Hematopoietic multipotent progenitor cell treated with erythropoietin and hydrocortisone succinate and interleukin-3 and kit ligand, for 4 days (in vitro differentiated cells): Measurements from ENCODE around the gene LMNB1.
"Not testable (repeated sequence)": the region's sequence is repeated elsewhere in the genome, so short reads cannot be mapped to it uniquely, and the experiment has no call there.

Experiments
- DNase-seq: peaks from one replicate; pipeline ENCODE4 v3.0.0-alpha.2; 2015

Gene LMNB1, protein sequence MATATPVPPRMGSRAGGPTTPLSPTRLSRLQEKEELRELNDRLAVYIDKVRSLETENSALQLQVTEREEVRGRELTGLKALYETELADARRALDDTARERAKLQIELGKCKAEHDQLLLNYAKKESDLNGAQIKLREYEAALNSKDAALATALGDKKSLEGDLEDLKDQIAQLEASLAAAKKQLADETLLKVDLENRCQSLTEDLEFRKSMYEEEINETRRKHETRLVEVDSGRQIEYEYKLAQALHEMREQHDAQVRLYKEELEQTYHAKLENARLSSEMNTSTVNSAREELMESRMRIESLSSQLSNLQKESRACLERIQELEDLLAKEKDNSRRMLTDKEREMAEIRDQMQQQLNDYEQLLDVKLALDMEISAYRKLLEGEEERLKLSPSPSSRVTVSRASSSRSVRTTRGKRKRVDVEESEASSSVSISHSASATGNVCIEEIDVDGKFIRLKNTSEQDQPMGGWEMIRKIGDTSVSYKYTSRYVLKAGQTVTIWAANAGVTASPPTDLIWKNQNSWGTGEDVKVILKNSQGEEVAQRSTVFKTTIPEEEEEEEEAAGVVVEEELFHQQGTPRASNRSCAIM

DNA sequence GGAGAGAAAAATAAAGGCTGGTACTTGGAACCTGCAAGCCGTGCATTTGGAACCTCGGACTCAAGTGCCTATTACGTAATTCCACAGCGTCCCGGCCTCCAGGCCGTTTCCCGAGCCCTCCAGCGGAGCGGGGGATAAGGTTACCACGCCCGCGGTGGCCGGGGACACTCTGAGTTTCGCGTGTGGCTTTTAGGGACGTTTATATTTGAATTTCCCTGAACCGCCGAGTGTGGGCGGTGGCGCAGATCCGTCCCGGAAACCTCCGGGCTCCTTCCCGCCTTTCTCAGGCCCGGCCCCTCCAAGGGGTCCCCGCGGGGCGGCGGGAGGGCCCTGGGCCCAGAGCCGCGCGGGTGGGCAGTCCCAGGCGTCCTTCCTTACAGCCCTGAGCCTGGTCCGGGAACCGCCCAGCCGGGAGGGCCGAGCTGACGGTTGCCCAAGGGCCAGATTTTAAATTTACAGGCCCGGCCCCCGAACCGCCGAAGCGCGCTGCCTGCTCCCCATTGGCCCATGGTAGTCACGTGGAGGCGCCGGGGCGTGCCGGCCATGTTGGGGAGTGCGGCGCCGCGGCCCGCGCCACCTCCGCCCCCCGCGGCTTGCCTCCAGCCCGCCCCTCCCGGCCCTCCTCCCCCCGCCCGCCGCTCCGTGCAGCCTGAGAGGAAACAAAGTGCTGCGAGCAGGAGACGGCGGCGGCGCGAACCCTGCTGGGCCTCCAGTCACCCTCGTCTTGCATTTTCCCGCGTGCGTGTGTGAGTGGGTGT is at the start of gene LMNB1:
LMNB1 (plus strand) TSS at position 638 of the 758 bp plus-strand sequence. CDS start 373 bp downstream, outside the sequence.
- DNase-seq: peak; percentile 98

DNA sequence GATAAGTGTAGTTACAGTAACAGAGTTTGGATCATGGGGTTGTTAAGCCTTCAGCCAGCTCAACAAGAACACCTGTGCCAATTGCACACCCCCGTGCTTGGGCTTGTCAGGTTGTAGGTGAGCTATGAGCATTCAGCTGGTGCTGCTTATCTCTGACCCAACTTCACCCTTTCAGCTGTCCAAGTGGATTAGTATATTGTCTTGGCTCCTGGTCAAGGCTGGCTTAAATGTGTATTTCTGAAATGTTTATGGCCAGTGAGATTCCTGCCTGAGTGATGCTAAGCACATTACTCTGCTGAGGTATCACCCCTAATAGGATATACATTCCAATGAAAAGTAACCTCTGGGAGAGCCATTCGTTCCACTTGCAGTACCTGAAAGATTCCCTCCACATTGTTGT is 44.2 kb upstream of the LMNB1 start:
- DNase-seq: no peak

DNA sequence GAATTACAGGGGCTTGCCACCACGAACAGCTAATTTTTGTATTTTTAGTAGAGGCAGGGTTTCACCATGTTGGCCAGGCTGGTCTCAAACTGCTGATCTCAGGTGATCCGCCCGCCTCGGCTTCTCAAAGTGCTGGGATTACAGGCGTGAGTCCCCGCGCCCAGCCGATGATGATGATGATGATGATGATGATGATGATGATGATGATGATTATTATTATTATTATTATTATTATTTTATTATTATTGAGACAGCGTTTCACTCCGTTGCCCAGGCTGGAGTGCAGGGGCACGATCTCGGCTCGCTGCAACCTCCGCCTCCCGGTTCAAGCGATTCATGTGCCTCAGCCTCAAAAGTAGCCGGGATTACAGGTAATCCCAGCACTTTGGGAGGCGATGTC is 42.4 kb upstream of the LMNB1 start:
- DNase-seq: not testable (repeated sequence)

DNA sequence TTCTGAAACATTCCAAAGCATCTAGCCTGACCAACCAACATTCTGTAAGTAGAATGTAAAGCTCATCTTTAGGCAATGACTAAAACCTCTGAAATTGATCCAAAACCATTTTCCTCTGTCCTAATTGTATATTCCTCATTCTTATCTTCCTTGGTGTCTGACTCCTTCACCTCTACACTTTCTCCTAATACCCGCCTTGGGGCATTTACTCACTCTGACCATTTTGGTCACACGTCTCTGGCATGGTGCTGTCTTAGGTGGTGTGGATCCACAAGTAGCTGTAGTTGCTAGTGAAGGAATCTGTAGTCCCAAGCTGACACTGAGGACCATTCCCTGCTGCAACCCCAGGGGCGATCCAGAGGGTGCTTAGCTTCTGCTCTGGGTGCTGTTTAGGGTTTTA is 40.8 kb upstream of the LMNB1 start:
- DNase-seq: no peak

DNA sequence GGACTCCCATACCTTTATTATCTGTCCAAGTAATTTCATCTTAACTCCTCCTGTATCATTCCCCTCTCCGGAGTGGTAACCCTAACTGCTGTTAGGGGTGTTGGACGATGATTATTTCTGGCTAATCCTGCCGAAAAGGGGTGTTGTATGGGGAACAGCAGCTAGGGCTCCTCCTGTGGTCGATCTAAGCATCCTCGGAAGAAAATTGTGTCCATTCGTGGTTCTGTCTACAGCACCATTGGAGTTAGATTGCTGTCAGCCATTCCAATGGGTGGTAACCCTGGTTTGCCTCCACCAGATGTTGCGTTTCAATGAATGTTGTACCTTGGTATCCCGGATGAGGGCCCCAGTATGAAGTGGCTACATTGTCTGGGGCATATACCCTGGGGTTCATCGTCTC is 35.6 kb upstream of the LMNB1 start:
- DNase-seq: no peak

DNA sequence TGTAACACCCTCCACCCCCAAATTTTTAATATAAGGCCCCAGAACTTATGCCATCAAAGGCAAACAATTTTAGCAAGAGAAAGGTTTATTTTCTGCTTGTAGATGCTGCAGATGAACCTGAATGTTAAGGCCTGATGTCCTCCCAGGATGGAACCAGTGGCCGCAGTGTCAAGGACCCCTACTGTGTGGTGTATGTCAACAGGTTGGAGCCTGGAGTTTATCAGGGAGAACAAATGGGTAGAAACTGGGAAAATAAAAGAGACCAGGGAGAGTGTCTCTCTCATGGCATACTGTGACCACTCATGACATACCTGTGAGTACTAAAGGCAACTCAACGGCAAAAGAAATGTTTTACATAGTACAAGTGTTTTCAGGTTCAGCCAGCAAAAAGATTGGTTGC is 34.5 kb upstream of the LMNB1 start:
- DNase-seq: no peak

DNA sequence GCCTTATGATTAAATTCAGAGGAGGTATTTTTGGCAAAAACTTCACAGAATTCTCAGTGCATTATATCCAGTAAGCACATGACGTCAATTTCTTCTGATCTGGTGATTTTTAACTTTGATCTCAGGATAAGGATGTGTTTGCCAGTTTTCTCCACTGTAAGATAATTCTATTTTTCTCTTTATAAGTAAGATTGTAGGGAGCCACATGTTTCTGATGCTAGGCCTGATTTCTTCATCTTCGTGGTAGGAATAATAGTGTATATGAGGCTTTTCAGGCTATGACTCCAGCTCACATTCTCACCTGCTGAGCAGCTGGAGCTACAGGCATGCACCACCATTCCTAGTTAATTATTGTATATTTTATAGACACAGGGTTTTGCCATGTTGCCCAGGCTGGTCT is 32.1 kb upstream of the LMNB1 start:
- no peak for DNase-seq

DNA sequence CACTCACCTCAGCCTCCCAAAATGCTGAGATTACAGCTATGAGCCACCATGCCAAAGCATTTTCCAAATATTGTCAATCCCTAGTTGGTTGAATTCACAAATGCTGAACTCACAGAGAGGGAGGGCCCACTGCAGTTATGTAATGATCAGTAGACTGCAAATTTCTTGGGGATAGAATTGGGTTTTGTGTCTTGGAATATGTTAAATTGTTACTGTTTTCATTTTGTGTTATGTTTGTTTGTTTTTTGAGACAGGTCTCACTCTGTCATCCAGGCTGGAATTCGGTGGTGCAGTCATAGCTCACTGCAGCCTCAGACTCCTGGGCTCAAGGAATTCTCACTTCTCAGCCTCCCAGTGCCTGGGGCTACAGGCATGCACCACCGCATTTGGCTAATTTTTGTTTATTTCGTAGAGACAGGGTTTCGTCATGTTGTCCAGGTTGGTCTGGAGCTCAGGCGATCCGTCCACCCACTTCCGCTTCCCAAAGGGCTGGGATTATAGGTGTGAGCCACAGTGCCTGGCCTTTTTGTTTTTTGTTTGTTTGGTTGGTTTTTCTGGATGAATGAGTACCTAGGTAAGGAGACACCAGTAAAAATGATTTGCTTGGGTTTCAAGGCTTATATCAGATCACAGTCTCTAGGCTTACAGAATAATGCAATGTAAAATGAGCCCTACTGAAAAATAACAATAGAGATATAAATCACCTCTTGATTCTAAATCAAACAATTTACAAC is 31.5 kb upstream of the LMNB1 start:
- DNase-seq: no peak

DNA sequence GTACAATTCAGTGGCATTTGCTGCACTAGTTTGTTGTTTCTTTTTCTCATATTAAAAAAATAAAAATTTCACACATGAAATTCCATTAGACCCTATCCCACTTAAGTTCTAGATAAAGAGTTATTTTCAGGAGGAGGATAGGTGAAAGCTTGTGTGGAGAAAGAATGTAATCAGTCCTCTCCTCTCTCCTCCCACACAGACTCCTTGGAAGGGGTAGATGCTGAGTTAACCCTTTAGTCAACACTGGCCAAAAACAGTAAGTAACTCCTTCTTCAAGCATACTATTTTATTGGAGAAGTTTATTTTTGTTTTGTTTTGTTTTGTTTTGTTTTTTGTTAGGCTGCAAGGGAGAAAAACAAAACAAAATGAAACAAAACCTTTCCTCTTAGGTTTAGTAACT is 30.6 kb upstream of the LMNB1 start:
- no peak for DNase-seq

DNA sequence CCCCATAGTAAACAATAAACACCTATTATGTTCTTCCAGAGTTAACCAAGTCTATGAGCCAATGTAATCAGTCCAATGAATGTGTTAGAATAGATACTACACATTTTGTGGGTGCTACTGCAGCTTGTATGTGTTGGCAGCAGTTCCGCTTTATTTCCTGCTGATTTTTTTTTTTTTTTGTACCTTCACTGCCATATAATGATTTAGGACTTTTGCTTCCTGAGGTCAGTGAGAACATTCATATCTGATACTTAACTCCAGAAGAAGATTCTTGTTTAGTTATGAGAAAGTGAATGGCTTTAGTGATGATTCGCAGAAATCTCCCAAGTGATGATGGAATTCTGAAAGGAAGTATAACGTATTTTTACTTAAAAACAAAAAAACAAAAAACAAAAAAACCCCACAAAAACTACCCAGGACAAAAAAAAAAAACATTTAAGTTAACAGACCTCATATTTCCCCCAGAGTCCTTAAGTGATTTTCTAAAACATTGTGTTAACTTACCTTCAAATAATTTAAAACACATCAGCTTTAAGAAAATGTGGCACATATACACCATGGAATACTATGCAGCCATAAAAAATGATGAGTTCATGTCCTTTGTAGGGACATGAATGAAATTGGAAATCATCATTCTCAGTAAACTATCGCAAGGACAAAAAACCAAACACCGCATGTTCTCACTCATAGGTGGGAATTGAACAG is 24.7 kb upstream of the LMNB1 start:
- DNase-seq: peak; percentile 58

DNA sequence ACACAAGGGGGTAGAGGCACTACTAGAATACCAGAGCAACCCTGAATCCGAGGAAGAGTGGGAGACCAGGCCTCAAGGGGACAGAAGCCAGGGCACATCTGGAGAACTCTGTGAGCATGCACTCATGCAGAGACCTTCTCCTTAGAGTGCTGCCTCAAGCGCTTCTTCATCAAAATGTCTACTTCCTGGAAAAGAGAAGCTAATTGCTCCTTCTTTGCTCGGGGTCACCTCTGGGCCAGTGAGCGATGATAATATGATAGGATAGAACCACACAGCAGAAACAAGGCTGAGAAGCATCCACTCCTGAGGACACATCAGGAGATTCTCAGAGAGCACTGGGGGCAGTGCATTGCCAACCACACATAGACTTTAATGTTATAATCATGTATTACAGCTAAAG is 23.7 kb upstream of the LMNB1 start:
- no peak for DNase-seq

DNA sequence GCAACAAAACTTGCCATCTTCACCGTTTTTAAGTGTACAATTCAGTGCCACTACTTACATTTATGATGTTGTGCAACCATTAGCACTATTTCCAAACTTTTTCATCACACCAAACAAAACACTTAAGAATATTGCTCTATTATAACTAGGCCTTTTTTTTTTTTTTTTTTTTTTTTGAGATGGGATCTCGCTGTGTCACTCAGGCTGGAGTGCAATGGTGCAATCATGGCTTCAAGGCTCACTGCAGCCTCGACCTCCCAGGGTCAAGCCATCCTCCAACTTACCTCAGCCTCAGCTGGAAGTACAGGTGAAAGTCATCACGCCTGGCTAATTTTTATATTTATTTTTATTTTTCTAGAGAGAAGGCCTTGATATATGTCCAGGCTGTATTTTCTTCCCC is 22.3 kb upstream of the LMNB1 start:
- peak; percentile 70 for DNase-seq

DNA sequence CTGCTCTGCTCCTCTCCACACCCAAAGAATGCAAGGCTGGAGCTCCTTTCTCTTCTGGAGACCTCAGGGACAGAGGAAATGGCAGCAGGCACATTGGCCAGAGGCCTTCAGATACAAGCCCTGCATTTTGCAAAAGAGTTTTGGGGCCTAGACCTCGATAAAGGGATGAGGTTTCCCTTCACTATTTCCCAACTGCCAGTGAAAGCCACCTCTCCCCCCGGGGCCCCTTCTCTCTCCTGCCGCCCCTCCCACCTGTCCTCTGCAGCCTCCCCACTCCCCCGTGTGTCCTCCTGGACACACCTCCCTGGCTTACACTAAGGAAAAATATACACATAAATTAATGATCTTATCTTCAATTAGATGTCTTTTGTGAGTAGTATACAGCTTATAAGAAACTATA is 21.3 kb upstream of the LMNB1 start:
- peak; percentile 44 for DNase-seq

DNA sequence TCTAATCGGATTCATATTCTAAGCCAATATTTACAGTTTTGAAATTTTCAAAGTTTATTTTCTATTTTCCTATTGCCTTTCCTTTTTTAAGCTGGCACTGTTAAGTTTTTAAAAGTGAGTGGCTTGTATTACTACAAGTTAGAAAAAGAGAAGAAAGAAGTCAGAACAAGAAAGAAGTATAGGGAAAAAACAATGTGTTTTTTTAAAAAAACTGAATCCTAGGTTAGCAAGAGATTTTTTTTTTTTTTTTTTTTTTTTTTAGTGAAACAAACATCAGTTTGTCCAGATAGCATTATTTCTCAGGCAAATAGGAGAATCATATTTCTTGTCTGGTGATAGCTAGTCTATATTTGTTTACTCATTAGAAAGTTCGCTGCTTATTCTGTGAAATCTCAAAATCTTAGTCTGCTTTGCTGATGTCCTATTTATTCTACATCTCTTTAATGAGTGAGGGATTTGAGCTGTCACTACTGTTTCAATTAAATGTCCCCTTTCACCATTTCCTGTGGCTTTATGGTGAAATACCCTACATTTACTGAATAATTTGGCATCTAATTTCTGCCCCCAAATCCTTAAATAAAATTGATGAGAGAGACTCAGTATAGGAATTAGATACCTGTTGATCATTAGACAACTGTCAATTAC is 19.1 kb upstream of the LMNB1 start:
- DNase-seq: peak; percentile 69

DNA sequence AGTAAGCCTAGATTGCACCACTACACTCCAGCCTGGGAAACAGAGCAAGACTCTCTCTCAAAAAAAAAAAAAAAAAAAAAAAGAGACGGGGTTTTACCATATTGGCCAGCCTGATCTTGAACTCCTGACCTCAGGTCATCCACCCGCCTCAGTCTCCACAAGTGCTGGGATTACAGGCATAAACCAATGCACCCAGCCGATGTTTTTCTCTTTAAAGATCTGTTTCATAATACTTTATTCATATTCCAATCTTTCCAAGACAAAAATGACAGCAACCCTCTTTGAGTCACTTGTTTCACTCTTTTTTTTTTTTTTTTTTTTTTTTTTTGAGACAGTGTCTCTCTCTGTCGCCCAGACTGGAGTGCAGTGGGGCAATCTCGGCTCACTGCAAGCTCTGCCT is 13.6 kb upstream of the LMNB1 start:
- no peak for DNase-seq

DNA sequence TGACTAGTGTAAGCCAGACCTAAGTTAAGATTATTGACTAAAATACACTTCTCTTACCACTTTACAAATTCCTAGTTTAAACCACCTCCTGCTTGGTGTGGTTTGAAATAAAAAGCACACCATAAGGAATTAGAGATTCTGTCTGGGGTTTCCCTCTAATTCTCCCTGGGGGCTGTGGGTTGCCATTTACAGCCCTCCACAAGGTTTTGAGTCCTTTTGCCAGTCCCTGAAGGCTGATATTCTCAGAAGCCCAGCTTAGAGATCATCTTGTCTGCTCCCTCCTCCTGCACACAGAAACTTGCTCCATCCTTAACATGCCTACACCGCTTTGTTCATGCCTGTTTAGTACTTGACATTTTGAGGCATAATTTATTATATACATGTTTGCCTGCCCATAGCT is 7.2 kb upstream of the LMNB1 start:
- no peak for DNase-seq

DNA sequence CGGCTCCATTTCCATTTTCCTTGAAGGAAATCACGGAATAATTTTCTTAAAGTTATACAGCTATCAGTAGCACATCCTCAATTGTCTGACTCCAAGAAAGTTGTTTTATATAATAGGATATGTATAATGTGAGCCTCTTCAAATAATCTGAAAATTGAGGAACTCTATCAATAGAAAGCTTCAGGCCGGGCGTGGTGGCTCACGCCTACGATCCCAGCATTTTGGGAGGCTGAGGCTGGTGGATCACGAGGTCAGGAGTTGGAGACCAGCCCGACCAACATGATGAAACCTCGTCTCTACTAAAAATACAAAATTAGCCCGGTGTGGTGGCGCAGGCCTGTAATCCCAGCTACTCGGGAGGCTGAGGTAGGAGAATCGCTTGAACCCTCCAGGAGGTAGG is 3.4 kb upstream of the LMNB1 start:
- not testable (repeated sequence) for DNase-seq

DNA sequence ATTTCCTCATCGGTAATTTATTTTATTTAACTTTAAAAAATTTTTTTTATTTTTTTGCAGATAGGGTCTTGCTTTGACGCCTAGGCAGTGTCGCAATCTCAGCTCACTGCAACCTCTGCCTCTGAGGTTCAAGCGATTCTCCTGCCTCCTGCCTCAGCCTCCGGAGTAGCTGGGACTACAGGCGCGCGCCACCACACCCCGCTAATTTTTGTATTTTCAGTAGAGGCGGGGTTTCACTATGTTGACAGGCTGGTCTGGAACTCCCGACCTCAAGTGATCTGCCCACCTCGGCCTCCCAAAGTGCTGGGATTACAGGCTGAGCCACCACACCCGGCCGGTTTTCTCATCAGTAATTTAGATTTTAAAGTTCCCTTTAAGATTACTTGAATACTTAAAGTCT is 2.3 kb upstream of the LMNB1 start:
- DNase-seq: not testable (repeated sequence)

DNA sequence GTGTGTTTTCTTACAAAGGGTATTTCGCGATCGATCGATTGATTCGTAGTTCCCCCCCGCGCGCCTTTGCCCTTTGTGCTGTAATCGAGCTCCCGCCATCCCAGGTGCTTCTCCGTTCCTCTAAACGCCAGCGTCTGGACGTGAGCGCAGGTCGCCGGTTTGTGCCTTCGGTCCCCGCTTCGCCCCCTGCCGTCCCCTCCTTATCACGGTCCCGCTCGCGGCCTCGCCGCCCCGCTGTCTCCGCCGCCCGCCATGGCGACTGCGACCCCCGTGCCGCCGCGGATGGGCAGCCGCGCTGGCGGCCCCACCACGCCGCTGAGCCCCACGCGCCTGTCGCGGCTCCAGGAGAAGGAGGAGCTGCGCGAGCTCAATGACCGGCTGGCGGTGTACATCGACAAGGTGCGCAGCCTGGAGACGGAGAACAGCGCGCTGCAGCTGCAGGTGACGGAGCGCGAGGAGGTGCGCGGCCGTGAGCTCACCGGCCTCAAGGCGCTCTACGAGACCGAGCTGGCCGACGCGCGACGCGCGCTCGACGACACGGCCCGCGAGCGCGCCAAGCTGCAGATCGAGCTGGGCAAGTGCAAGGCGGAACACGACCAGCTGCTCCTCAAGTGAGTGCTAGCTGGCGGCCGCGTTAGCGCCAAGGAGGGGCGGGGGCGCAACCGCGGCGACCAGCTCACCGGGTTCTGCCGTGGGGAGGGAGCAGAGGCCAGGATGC is 480 bp downstream of the LMNB1 start:
- DNase-seq: peak; percentile 75

DNA sequence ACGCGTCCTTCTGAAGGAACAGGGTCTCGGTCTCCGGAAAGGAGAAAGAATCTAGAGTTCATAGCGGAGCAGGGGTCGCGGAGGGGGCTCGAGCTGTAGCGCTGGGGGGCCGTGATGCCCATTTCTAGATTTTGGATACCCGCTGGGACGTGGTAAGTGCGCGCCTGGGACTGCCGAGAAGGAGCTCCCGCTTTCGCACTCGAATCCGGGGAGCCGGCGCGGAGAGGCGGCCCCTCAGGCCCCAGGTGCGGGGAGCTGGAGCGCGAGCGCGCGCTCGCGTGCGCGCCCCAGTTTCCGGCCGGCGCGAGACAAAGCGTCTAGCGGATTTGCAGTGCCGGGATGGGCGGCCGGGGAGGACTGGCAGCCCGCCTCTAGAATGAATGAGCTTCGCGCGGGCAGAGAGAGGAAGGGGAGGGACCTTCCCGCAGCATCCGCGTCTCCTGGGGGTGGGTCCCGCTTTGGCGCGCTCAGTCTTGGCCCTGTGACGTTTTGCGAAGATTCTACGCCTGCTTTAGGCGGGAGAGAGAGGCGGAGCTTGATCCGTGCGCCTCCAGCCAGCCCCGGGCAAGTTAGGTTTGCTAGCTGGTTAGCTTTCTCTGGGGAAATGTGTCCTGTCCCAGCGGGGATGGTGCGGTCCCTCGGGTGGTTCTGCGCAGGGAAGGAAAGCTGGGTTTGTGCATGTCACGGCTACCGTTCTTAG is 1.2 kb downstream of the LMNB1 start:
- peak; percentile 99 for DNase-seq
